B cell (primary cell): Measurements from ENCODE around the gene PLD1. TPM values are rescaled to one million over a fixed set of nuclear protein-coding genes. Genes with fewer than 3 reads are reported as not detected.

Experiments used
- ATAC-seq: fragments of 200-7000 bp; cut with Tn5 transposase; one replicate; pipeline ENCODE4 v1.10.0; 2021; ENCODE audit warnings: low read depth, mild to moderate bottlenecking, moderate number of reproducible peaks, moderate library complexity
- CTCF ChIA-PET: fragments of 350-600 bp; sonication (Branson Sonifier 250); formaldehyde crosslinking; loops from one replicate; lab custom pipeline; 2021; ENCODE audit warnings: antibody characterized with exemption, inconsistent platforms; lab: Charles Lee
- POLR2A ChIA-PET: fragments of 350-600 bp; sonication (Branson Sonifier 250); formaldehyde crosslinking; loops from one replicate; lab custom pipeline; 2021; ENCODE audit warnings: antibody characterized with exemption; lab: Charles Lee
- DNase-seq: peaks from one replicate; pipeline ENCODE4 v3.0.0; 2013
- H2AFZ ChIP-seq: 2 replicates; pipeline ENCODE4 v1.6.1; 2012; ENCODE audit warnings: mild to moderate bottlenecking, low read depth, low read length; ENCODE audit not compliant: insufficient read depth, poor library complexity, severe bottlenecking
- H3K27ac ChIP-seq, 2 donors: 1 replicate in 1 of 2; 2 replicates in 1 of 2; pipeline ENCODE4 v1.5.1; 2012 to 2013; ENCODE audit warnings: low read length in 2 of 2, mild to moderate bottlenecking in 2 of 2, moderate library complexity in 1 of 2
- H3K27me3 ChIP-seq, 4 experiments: fragments of 200-600 bp in 1 of 4; sonication (generic) in 1 of 4; replicated peaks in 1 of 4; 1 replicate in 2 of 4; 2 replicates in 2 of 4; pipeline versions ENCODE4 v1.6.1 to v1.7.0; 2013 to 2016; ENCODE audit warnings: low read length in 3 of 4, mild to moderate bottlenecking in 2 of 4, mixed read lengths in 1 of 4, moderate library complexity in 1 of 4; ENCODE audit not compliant: insufficient read depth in 4 of 4, control insufficient read depth in 3 of 4; ENCODE audit errors: control extremely low read depth in 1 of 4
- H3K36me3 ChIP-seq, 2 experiments: replicated peaks in 1 of 2; 1 replicate in 1 of 2; 2 replicates in 1 of 2; pipeline versions ENCODE4 v1.6.1 to v1.7.1; 2013; ENCODE audit warnings: low read length in 1 of 2; ENCODE audit not compliant: insufficient read depth in 2 of 2, control insufficient read depth in 1 of 2; ENCODE audit errors: control extremely low read depth in 1 of 2, extremely low read depth in 1 of 2
- H3K4me1 ChIP-seq, 2 donors: fragments of 200-600 bp in 1 of 2; sonication (generic) in 1 of 2; 1 replicate in 1 of 2; 2 replicates in 1 of 2; pipeline versions ENCODE4 v1.5.1 to v1.6.1; 2013 to 2017; ENCODE audit warnings: low read length in 2 of 2; ENCODE audit not compliant: control insufficient read depth in 2 of 2, insufficient read depth in 2 of 2
- H3K4me2 ChIP-seq: replicated peaks from 2 replicates; pipeline ENCODE3; 2012; ENCODE audit warnings: mild to moderate bottlenecking, low read depth, low read length; ENCODE audit not compliant: poor library complexity, severe bottlenecking
- H3K4me3 ChIP-seq, 5 experiments: fragments of 200-600 bp in 1 of 5; sonication (generic) in 1 of 5; 1 replicate in 3 of 5; 2 replicates in 2 of 5; pipeline versions ENCODE4 v1.5.1 to v1.7.0; 2011 to 2016; ENCODE audit warnings: low read length in 4 of 5, mild to moderate bottlenecking in 4 of 5, low read depth in 2 of 5, control low read depth in 1 of 5, moderate library complexity in 1 of 5; ENCODE audit not compliant: insufficient read depth in 1 of 5; ENCODE audit errors: control extremely low read depth in 1 of 5, extremely low read depth in 1 of 5
- H3K79me2 ChIP-seq: fragments of 200-600 bp; sonication (generic); one replicate; pipeline ENCODE4 v1.6.0; 2016; ENCODE audit warnings: low read length; ENCODE audit not compliant: control insufficient read depth, insufficient read depth
- H3K9ac ChIP-seq: fragments of 200-600 bp; sonication (generic); 2 replicates; pipeline ENCODE4 v1.6.1; 2017; ENCODE audit warnings: mild to moderate bottlenecking, low read length, moderate library complexity
- H3K9me3 ChIP-seq, 3 donors: one replicate each; pipeline versions ENCODE4 v1.6.1 to v1.7.1; 2013; ENCODE audit warnings: low read length in 2 of 3; ENCODE audit not compliant: control insufficient read depth in 2 of 3, insufficient read depth in 1 of 3; ENCODE audit errors: control extremely low read depth in 1 of 3
- H4K20me1 ChIP-seq: 2 replicates; pipeline ENCODE4 v1.6.0; 2012; ENCODE audit warnings: mild to moderate bottlenecking, low read length; ENCODE audit not compliant: insufficient read depth, control insufficient read depth, poor library complexity, severe bottlenecking
- H3K27ac Mint-ChIP-seq: one replicate; pipeline ENCODE4 v1.8.0; 2021; ENCODE audit warnings: mixed read lengths
- H3K27me3 Mint-ChIP-seq: one replicate; pipeline ENCODE4 v1.8.0; 2021; ENCODE audit warnings: mixed read lengths
- H3K4me1 Mint-ChIP-seq: one replicate; pipeline ENCODE4 v1.8.0; 2021; ENCODE audit warnings: mixed read lengths
- H3K4me3 Mint-ChIP-seq: one replicate; pipeline ENCODE4 v1.8.0; 2021; ENCODE audit warnings: mixed read lengths
- H3K9me3 Mint-ChIP-seq: one replicate; pipeline ENCODE4 v1.8.0; 2022; ENCODE audit warnings: mixed read lengths; ENCODE audit not compliant: insufficient read depth
- CTCF ChIP-seq: fragments of 200-600 bp; IDR thresholded peaks from one replicate; pipeline ENCODE4 v1.8.0; 2022; ENCODE audit warnings: antibody characterized with exemption, mild to moderate bottlenecking
- EZH2 ChIP-seq: IDR thresholded peaks from 2 replicates; pipeline ENCODE4 v1.6.1; 2012; ENCODE audit warnings: borderline replicate concordance, low read depth, mild to moderate bottlenecking, moderate library complexity, low read length; ENCODE audit not compliant: insufficient read depth, poor library complexity, severe bottlenecking
- WGBS: methylation state at CpG from one replicate; pipeline ENCODE4 v1.1.5; 2013; ENCODE audit warnings: missing lambda C conversion rate; ENCODE audit not compliant: insufficient coverage; 5-methylcytosine and 5-hydroxymethylcytosine counted together
- intact Hi-C: fragments of 100-400 bp; cut with micrococcal nuclease; formaldehyde crosslinking; loops from one replicate; pipeline ENCODE4 v1.10.0; 2022
- polyA plus RNA-seq: library from polyadenylated mRNA; depleted of rRNA; stranded (reverse); fragments of >200 nt; gene quantifications from 2 replicates; pipeline ENCODE4 v1.2.3, GENCODE V29; 2012
- total RNA-seq, 2 donors: library from RNA; stranded (reverse); fragments of 120-200 nt in 1 of 2; gene quantifications; 1 replicate in 1 of 2; 2 replicates in 1 of 2; pipeline versions ENCODE4 v1.2.3 to v1.2.4, GENCODE V29; 2013 to 2022

The PLD1 gene
- total and polyA plus RNA-seq, 2 donors (not counting 1 experiment from before 2014, with no cell fraction given), result 0.24 to 0.52 TPM

- no peak for DNase-seq
- H3K27ac ChIP-seq, result no peak overlapping the region
- H3K27me3 ChIP-seq, result no peaks in the 10 kb centered on the region
- no peaks in the 10 kb centered on the region for H3K36me3 ChIP-seq
- TF ChIP-seq CTCF, result no peak
- no peak for TF ChIP-seq EZH2
- H2AFZ ChIP-seq, result no peak overlapping the region
- Mint-ChIP-seq H3K27me3 (peaks cover 6% of the 10 kb centered on the region), H3K9me3 (no peaks in the 10 kb centered on the region), H3K27ac (no peak overlapping the region), H3K4me1 (no peaks in the 10 kb centered on the region), H3K4me3 (no peak overlapping the region)
- intact Hi-C loops, result no loop called here
- H4K20me1 ChIP-seq, result no peaks in the 10 kb centered on the region
- H3K79me2 ChIP-seq, result no peaks in the 10 kb centered on the region
- CTCF ChIA-PET, result no interaction called here
- no peaks in the 10 kb centered on the region for H3K4me1 ChIP-seq
- WGBS, result 90% methylated on average over 37 of the region's 40 CpGs
- no peak overlapping the region for H3K4me3 ChIP-seq
- no peak overlapping the region for H3K9ac ChIP-seq
- H3K4me2 ChIP-seq, result no peak overlapping the region
- peaks cover 0 to 10% (median 0%) of the 10 kb centered on the region in 3 donors for H3K9me3 ChIP-seq
- POLR2A ChIA-PET, result no interaction called here
- no peak for ATAC-seq
Observed at GRCh38 chr3:171745577-171746319, 64.5 kb downstream of the PLD1 start.

DNA sequence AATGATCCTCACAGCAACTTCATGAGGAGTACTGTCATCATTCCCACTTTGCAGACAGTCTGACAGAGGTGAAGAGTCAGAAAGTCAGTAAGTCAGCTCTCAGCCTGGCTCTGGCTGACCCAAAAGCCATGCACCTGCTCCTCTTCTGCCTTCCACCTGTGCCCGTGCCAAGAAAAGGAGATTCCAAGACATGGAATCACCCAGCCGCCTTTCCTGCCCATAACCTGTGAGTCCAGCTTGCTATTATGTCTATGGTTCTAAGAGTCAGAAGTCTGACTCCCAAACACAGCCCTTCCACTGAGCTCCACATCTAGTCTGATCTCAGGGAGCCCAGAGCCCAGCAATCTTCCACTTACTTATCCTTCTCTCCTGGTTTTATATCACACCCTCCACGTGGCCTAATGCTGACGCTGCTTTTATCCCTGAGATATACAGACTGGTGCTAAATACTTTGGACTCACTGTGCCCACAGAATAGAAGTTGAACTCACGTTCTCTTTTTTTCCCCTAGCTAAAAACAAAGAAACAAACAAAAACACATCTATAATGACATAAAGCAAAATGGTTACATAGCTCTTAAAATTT lies 66.0 kb downstream of the PLD1 start:
- H4K20me1 ChIP-seq, result no peaks in the 10 kb centered on the region
- no peaks in the 10 kb centered on the region for H3K79me2 ChIP-seq
- intact Hi-C loops, result no loop called here
- ChIA-PET POLR2A (no interaction called here), CTCF (no interaction called here)
- H3K9ac ChIP-seq, result no peak overlapping the region
- Mint-ChIP-seq H3K4me3 (no peak overlapping the region), H3K9me3 (no peaks in the 10 kb centered on the region), H3K27me3 (peaks cover 4% of the 10 kb centered on the region), H3K4me1 (no peaks in the 10 kb centered on the region), H3K27ac (no peak overlapping the region)
- no peaks in the 10 kb centered on the region for H3K27me3 ChIP-seq
- TF ChIP-seq EZH2 (no peak), CTCF (no peak)
- no peak overlapping the region for H3K4me3 ChIP-seq
- no peak overlapping the region for H2AFZ ChIP-seq
- DNase-seq (no peak), ATAC-seq (no peak)
- H3K4me1 ChIP-seq, result no peaks in the 10 kb centered on the region
- H3K9me3 ChIP-seq, result peaks cover 0 to 10% (median 0%) of the 10 kb centered on the region in 3 donors
- 96% methylated on average over 3 of the region's 5 CpGs for WGBS
- H3K4me2 ChIP-seq, result no peak overlapping the region
- no peak overlapping the region for H3K27ac ChIP-seq
- H3K36me3 ChIP-seq, result no peaks in the 10 kb centered on the region
